H1 (cell line): ENCODE measurements around the gene TRIB2. TPM values are rescaled to one million over a fixed set of nuclear protein-coding genes. Genes with fewer than 3 reads are reported as not detected.

ENCODE experiments used
- CTCF ChIA-PET: fragments of 300-600 bp; sonication (Branson Sonifier 250); formaldehyde crosslinking; loops from one replicate; lab custom pipeline; 2021; ENCODE audit not compliant: partially characterized antibody; lab: Charles Lee
- POLR2A ChIA-PET: fragments of 300-600 bp; sonication (Branson Sonifier 250); formaldehyde crosslinking; loops from one replicate; lab custom pipeline; 2021; ENCODE audit warnings: inconsistent platforms; ENCODE audit not compliant: partially characterized antibody; lab: Charles Lee
- DNase-seq, 2 experiments: peaks; one replicate each; pipeline versions ENCODE4 v3.0.0 to v3.0.0-alpha.2; 2010 to 2022; ENCODE audit warnings: low spot score in 2 of 2, low read depth in 1 of 2, mixed read lengths in 1 of 2
- FAIRE-seq: peaks from 2 replicates; lab custom pipeline; 2011; peaks lifted over from hg19 to GRCh38; lab: Jason Lieb, UNC
- H2AFZ ChIP-seq: 2 replicates; pipeline ENCODE4 v1.8.1; 2012; ENCODE audit warnings: low read length, inconsistent platforms
- H2AK5ac ChIP-seq: 2 replicates; pipeline ENCODE4 v1.6.1; 2013; ENCODE audit warnings: low read depth, low read length
- H2BK120ac ChIP-seq: replicated peaks from 2 replicates; pipeline ENCODE3; 2013; ENCODE audit warnings: low read depth, low read length, inconsistent platforms
- H2BK12ac ChIP-seq: 2 replicates; pipeline ENCODE4 v1.6.1; 2013; ENCODE audit warnings: low read depth, low read length
- H2BK15ac ChIP-seq: 2 replicates; pipeline ENCODE4 v1.6.1; 2013; ENCODE audit warnings: low read length
- H2BK20ac ChIP-seq: 2 replicates; pipeline ENCODE4 v1.6.1; 2013; ENCODE audit warnings: low read length
- H2BK5ac ChIP-seq: 2 replicates; pipeline ENCODE4 v1.6.1; 2013; ENCODE audit warnings: low read depth, low read length
- H3K14ac ChIP-seq: 2 replicates; pipeline ENCODE4 v1.6.1; 2013; ENCODE audit warnings: inconsistent platforms; ENCODE audit not compliant: insufficient read length
- H3K18ac ChIP-seq: 2 replicates; pipeline ENCODE4 v1.6.1; 2013; ENCODE audit warnings: low read length; ENCODE audit errors: extremely low read depth
- H3K23ac ChIP-seq: 2 replicates; pipeline ENCODE4 v1.6.1; 2013; ENCODE audit warnings: inconsistent platforms; ENCODE audit not compliant: insufficient read length
- H3K23me2 ChIP-seq: 2 replicates; pipeline ENCODE4 v1.6.1; 2013; ENCODE audit warnings: low read depth, low read length
- H3K27ac ChIP-seq: 2 replicates; pipeline ENCODE4 v1.6.1; 2011; ENCODE audit warnings: low read depth, low read length, inconsistent platforms
- H3K27me3 ChIP-seq, 4 experiments: replicated peaks in 1 of 4; 1 replicate in 1 of 4; 2 replicates in 3 of 4; pipeline versions ENCODE4 v1.6.1 to v1.8.1; 2011 to 2013; ENCODE audit warnings: low read length in 3 of 4, mild to moderate bottlenecking in 3 of 4, inconsistent platforms in 2 of 4, mixed read lengths in 2 of 4, moderate library complexity in 1 of 4; ENCODE audit not compliant: control insufficient read depth in 3 of 4, insufficient read depth in 3 of 4; ENCODE audit errors: extremely low read depth in 1 of 4
- H3K36me3 ChIP-seq, 4 experiments: 2 replicates each; pipeline versions ENCODE4 v1.6.1 to v1.8.1; 2011 to 2013; ENCODE audit warnings: mild to moderate bottlenecking in 4 of 4, low read length in 3 of 4, moderate library complexity in 2 of 4, control low read depth in 1 of 4, inconsistent platforms in 1 of 4; ENCODE audit not compliant: insufficient read depth in 4 of 4, control insufficient read depth in 2 of 4
- H3K4ac ChIP-seq: replicated peaks from 2 replicates; pipeline ENCODE3; 2013; ENCODE audit warnings: low read length, low read depth, mixed read lengths, inconsistent platforms; ENCODE audit not compliant: insufficient read length
- H3K4me1 ChIP-seq, 4 experiments: replicated peaks in 1 of 4; 1 replicate in 1 of 4; 2 replicates in 3 of 4; pipeline versions ENCODE4 v1.6.1 to v1.8.1; 2011 to 2013; ENCODE audit warnings: low read length in 3 of 4, inconsistent platforms in 2 of 4, mixed read lengths in 1 of 4; ENCODE audit not compliant: insufficient read depth in 4 of 4, control insufficient read depth in 3 of 4
- H3K4me2 ChIP-seq, 2 experiments: 2 replicates each; pipeline versions ENCODE4 v1.6.1 to v1.8.1; 2011 to 2013; ENCODE audit warnings: low read depth in 2 of 2, low read length in 2 of 2, control low read depth in 1 of 2, inconsistent platforms in 1 of 2, mild to moderate bottlenecking in 1 of 2; ENCODE audit not compliant: insufficient read depth in 1 of 2
- H3K4me3 ChIP-seq, 4 experiments: fragments of 200-600, 300-600 bp in 1 of 4; sonication (generic), shearing (Covaris generic), sonication (Bioruptor Twin) in 1 of 4; 2 replicates each; pipeline versions ENCODE4 v1.5.1 to v1.8.1; 2011 to 2016; ENCODE audit warnings: low read length in 4 of 4, low read depth in 3 of 4, control low read depth in 2 of 4, inconsistent platforms in 2 of 4, mild to moderate bottlenecking in 2 of 4, mixed read lengths in 1 of 4, moderate library complexity in 1 of 4; ENCODE audit not compliant: insufficient read depth in 2 of 4; ENCODE audit errors: extremely low read depth in 1 of 4
- H3K56ac ChIP-seq: replicated peaks from 2 replicates; pipeline ENCODE3; 2013; ENCODE audit warnings: low read depth, mild to moderate bottlenecking, mixed read lengths, low read length, inconsistent platforms; ENCODE audit not compliant: insufficient read length
- H3K79me1 ChIP-seq: 2 replicates; pipeline ENCODE4 v1.6.1; 2013; ENCODE audit warnings: low read depth, low read length, control low read depth
- H3K79me2 ChIP-seq, 2 experiments: 2 replicates each; pipeline versions ENCODE4 v1.6.1 to v1.8.1; 2012 to 2013; ENCODE audit warnings: low read length in 2 of 2, mild to moderate bottlenecking in 2 of 2, inconsistent platforms in 1 of 2; ENCODE audit not compliant: insufficient read depth in 2 of 2, control insufficient read depth in 1 of 2
- H3K9ac ChIP-seq, 4 experiments: replicated peaks in 1 of 4; 1 replicate in 1 of 4; 2 replicates in 3 of 4; pipeline versions ENCODE4 v1.6.1 to v1.8.1; 2011 to 2013; ENCODE audit warnings: low read depth in 3 of 4, low read length in 3 of 4, control low read depth in 2 of 4, mild to moderate bottlenecking in 2 of 4, moderate library complexity in 2 of 4, inconsistent platforms in 1 of 4; ENCODE audit errors: extremely low read depth in 1 of 4
- H3K9me3 ChIP-seq, 2 experiments: 2 replicates each; pipeline versions ENCODE4 v1.6.1 to v1.8.1; 2012 to 2013; ENCODE audit warnings: mild to moderate bottlenecking in 2 of 2, moderate library complexity in 2 of 2, control low read depth in 1 of 2, inconsistent platforms in 1 of 2, low read depth in 1 of 2, low read length in 1 of 2, mixed read lengths in 1 of 2; ENCODE audit not compliant: insufficient read depth in 2 of 2
- H4K20me1 ChIP-seq, 2 experiments: replicated peaks in 1 of 2; 2 replicates each; pipeline versions ENCODE3 to v1.8.1; 2011 to 2013; ENCODE audit warnings: inconsistent platforms in 2 of 2, low read length in 2 of 2, mild to moderate bottlenecking in 1 of 2; ENCODE audit not compliant: insufficient read depth in 2 of 2, control insufficient read depth in 1 of 2
- H4K5ac ChIP-seq: 2 replicates; pipeline ENCODE4 v1.6.1; 2013; ENCODE audit warnings: low read length, low read depth, mixed read lengths, inconsistent platforms; ENCODE audit not compliant: insufficient read length
- H4K8ac ChIP-seq: 2 replicates; pipeline ENCODE4 v1.8.0; 2013; ENCODE audit warnings: mild to moderate bottlenecking, moderate library complexity, low read length, inconsistent platforms; ENCODE audit not compliant: insufficient read depth; ENCODE audit errors: extremely low read depth
- H4K91ac ChIP-seq: replicated peaks from 2 replicates; pipeline ENCODE3; 2013; ENCODE audit warnings: low read length, mixed read lengths, inconsistent platforms; ENCODE audit not compliant: insufficient read length
- CHD1 ChIP-seq: IDR thresholded peaks from 2 replicates; pipeline ENCODE4 v1.6.1; 2012; ENCODE audit warnings: low read depth, low read length, improper control_type of control experiment
- EP300 ChIP-seq, 2 experiments: IDR thresholded peaks; 1 replicate in 1 of 2; 2 replicates in 1 of 2; pipeline ENCODE4 v1.6.1; 2011 to 2012; ENCODE audit warnings: low read depth in 2 of 2, low read length in 2 of 2, mild to moderate bottlenecking in 2 of 2, borderline replicate concordance in 1 of 2, inconsistent platforms in 1 of 2, moderate library complexity in 1 of 2
- FOSL1 ChIP-seq: IDR thresholded peaks from 2 replicates; pipeline ENCODE4 v1.6.1; 2011; ENCODE audit warnings: mild to moderate bottlenecking, low read depth, low read length, moderate library complexity; ENCODE audit not compliant: insufficient read depth
- HDAC2 ChIP-seq, 2 experiments: fragments of 300-600 bp in 1 of 2; sonication (generic) in 1 of 2; IDR thresholded peaks; 2 replicates each; pipeline ENCODE4 v1.6.1; 2011 to 2012; ENCODE audit warnings: low read depth in 2 of 2, low read length in 2 of 2, mild to moderate bottlenecking in 2 of 2, moderate library complexity in 2 of 2, borderline replicate concordance in 1 of 2, inconsistent platforms in 1 of 2
- MAFK ChIP-seq: IDR thresholded peaks from 2 replicates; pipeline ENCODE4 v1.6.1; 2012; ENCODE audit warnings: low read depth, mild to moderate bottlenecking, improper control_type of control experiment, low read length
- NRF1 ChIP-seq: IDR thresholded peaks from 2 replicates; pipeline ENCODE4 v1.6.1; 2011; ENCODE audit warnings: mild to moderate bottlenecking, low read depth, low read length, improper control_type of control experiment
- RFX5 ChIP-seq: IDR thresholded peaks from 2 replicates; pipeline ENCODE4 v1.6.1; 2011; ENCODE audit warnings: low read depth, low read length, improper control_type of control experiment, borderline replicate concordance
- TEAD4 ChIP-seq: IDR thresholded peaks from 2 replicates; pipeline ENCODE4 v1.6.1; 2012; ENCODE audit warnings: low read depth, low read length, inconsistent platforms, mixed read lengths
- WGBS, 2 experiments: shearing (Covaris generic) in 1 of 2; methylation state at CpG; one replicate each; pipeline versions ENCODE4 v1.1.6 to v1.1.7; 2013 to 2015; ENCODE audit warnings: low lambda C conversion rate in 2 of 2, mixed read lengths in 2 of 2, inconsistent platforms in 1 of 2, low coverage in 1 of 2, missing lambda C conversion rate in 1 of 2; ENCODE audit not compliant: insufficient replicate concordance in 2 of 2, insufficient coverage in 1 of 2, insufficient read length in 1 of 2; ENCODE audit errors: extremely low coverage in 1 of 2, missing lambda C conversion rate in 1 of 2; 5-methylcytosine and 5-hydroxymethylcytosine counted together
- polyA plus RNA-seq, 7 experiments: library from polyadenylated mRNA; depleted of rRNA in 3 of 7; stranded (reverse) in 5 of 7; unstranded in 2 of 7; fragments of >200 nt in 5 of 7; fragments of 200-250 nt in 2 of 7; gene quantifications; 1 replicate in 5 of 7; 2 replicates in 1 of 7; 4 replicates in 1 of 7; pipeline versions ENCODE4 v1.2.1 to v1.2.3, GENCODE V29; 2011 to 2013; ENCODE audit warnings: missing spikeins in 2 of 7, mixed read lengths in 2 of 7
- total RNA-seq: library from RNA; stranded (reverse); fragmentation: NEBNext Ultra II Directional; extraction: Animal tissue kit (Norgen Biotek cat#: 25700); gene quantifications from 2 replicates; pipeline ENCODE4 v1.2.1, GENCODE V29; 2021
- TF ChIP-seq, protein P1 (sequence below): IDR thresholded peaks from 2 replicates; pipeline ENCODE4 v1.6.1; 2012; ENCODE audit warnings: low read length, inconsistent platforms

Gene TRIB2
- total and polyA plus RNA-seq, 2 of the 8 experiments (the other 6 are each of a cell fraction or from before 2014, with no cell fraction given), result 40.8 to 57.0 TPM

DNA sequence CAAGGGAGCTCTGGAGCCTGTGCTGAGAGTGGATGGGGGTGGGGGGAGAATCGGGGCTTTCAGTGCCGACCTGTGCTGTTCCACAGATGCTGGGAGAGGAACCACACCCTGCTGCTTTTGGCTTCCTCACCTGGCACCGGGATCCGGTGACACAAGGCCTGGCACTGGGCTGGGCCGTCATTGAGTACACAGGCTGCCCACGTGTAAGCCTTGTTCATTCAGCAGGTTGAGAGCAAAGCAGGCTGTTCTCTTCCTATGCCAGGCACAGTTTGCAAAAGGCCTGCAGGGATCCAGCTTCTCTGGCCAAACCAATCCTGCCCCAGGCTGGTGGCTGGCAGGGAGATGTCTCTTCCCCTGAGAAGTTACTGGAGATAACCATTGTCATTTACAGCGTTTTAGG, 17.1 kb downstream of the TRIB2 start:
- no peak overlapping the region for H3K4me2 ChIP-seq
- TF ChIP-seq TEAD4 (no peak), MAFK (no peak), HDAC2 (IDR thresholded peaks at IDR 0.05; ENCODE audit: borderline replicate concordance in 1 of 2, low read depth in 2 of 2, low read length in 2 of 2) (no peak), EP300 (IDR thresholded peaks at IDR 0.05; ENCODE audit: borderline replicate concordance in 1 of 2, low read depth in 2 of 2, low read length in 2 of 2) (no peak), FOSL1 (no peak), CHD1 (no peak), RFX5 (no peak), NRF1 (no peak)
- TF ChIP-seq, protein P1, sequence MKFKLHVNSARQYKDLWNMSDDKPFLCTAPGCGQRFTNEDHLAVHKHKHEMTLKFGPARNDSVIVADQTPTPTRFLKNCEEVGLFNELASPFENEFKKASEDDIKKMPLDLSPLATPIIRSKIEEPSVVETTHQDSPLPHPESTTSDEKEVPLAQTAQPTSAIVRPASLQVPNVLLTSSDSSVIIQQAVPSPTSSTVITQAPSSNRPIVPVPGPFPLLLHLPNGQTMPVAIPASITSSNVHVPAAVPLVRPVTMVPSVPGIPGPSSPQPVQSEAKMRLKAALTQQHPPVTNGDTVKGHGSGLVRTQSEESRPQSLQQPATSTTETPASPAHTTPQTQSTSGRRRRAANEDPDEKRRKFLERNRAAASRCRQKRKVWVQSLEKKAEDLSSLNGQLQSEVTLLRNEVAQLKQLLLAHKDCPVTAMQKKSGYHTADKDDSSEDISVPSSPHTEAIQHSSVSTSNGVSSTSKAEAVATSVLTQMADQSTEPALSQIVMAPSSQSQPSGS, result no peak
- H3K79me2 ChIP-seq, result peaks cover 12 to 93% of the 10 kb centered on the region in 2 experiments; a peak in 3 of 4 replicates
- no peak overlapping the region for H4K8ac ChIP-seq
- no peak overlapping the region for H2AK5ac ChIP-seq
- no peak overlapping the region for H3K14ac ChIP-seq
- H2AFZ ChIP-seq, result no peak overlapping the region
- H3K23ac ChIP-seq, result no peak overlapping the region
- ChIA-PET POLR2A (interaction anchor here (1.9 kb wide), 1 partner anchor 13 kb away, joined by 7 read pairs; no protein-coding TSS in a partner anchor), CTCF (interaction anchor here (0.6 to 1.7 kb wide), 5 partner anchors 25 to 929 kb away, joined by 3 to 6 read pairs (median 3); no protein-coding TSS in a partner anchor)
- H3K79me1 ChIP-seq, result peaks cover 27% of the 10 kb centered on the region
- H3K4me1 ChIP-seq, result no peaks in the 10 kb centered on the region
- H3K36me3 ChIP-seq, result peaks cover 5 to 62% (median 42%) of the 10 kb centered on the region in 4 experiments; a peak in 7 of 8 replicates
- no peak overlapping the region for H4K91ac ChIP-seq
- no peak for FAIRE-seq
- H3K27me3 ChIP-seq, result no peaks in the 10 kb centered on the region
- H2BK120ac ChIP-seq, result no peak overlapping the region
- H4K5ac ChIP-seq, result no peak overlapping the region
- no peak overlapping the region for H2BK5ac ChIP-seq
- no peak for DNase-seq
- no peak overlapping the region for H2BK20ac ChIP-seq
- no peak overlapping the region; the same call in 1 of the 2 replicates for H3K27ac ChIP-seq
- 86% methylated on average over 7 of the region's 7 CpGs; no CpG with 5 or more reads in 1 of the 2 experiments for WGBS, 2 experiments
- H3K4me3 ChIP-seq, result no peak overlapping the region
- no peak overlapping the region for H3K18ac ChIP-seq
- no peak overlapping the region for H3K9ac ChIP-seq
- H3K9me3 ChIP-seq, result no peaks in the 10 kb centered on the region
- no peak overlapping the region for H3K4ac ChIP-seq
- no peaks in the 10 kb centered on the region for H3K23me2 ChIP-seq
- no peak overlapping the region for H3K56ac ChIP-seq
- H2BK15ac ChIP-seq, result no peak overlapping the region
- H2BK12ac ChIP-seq, result no peak overlapping the region
- H4K20me1 ChIP-seq, result peaks cover 14 to 47% of the 10 kb centered on the region in 2 experiments
